ENCODE results near the gene HCFC1R1.
A peak's percentile ranks its signal among the peaks of the same experiment; 100 is the strongest.
"Not testable (repeated sequence)": the region's sequence is repeated elsewhere in the genome, so short reads cannot be mapped to it uniquely, and the experiment has no call there.

HCFC1R1 gene

GRCh38 chr16:3023669-3024478 is at the start of gene HCFC1R1, which contains the start of gene THOC6:
TSS of gene HCFC1R1 (minus strand) at chr16:3023942. CDS start at chr16:3023941, 1 bp downstream.
TSS of gene THOC6 (plus strand) at chr16:3024035. CDS start at chr16:3024327, 292 bp downstream.
- DNase-seq (ENCODE audit: low spot score): peak; percentile 92

GRCh38 chr16:3073448-3073847 is 49.7 kb upstream of the HCFC1R1 start:
- DNase-seq (ENCODE audit: low spot score): no peak

GRCh38 chr16:3072576-3073263 is 49.0 kb upstream of the HCFC1R1 start:
- DNase-seq (ENCODE audit: low spot score): not testable (repeated sequence)

GRCh38 chr16:3072148-3072547 is 48.4 kb upstream of the HCFC1R1 start:
- not testable (repeated sequence) for DNase-seq (ENCODE audit: low spot score)

GRCh38 chr16:3071655-3072054 is 47.9 kb upstream of the HCFC1R1 start:
- no peak for DNase-seq (ENCODE audit: low spot score)

- no peak for DNase-seq (ENCODE audit: low spot score)
These were observed 46.9 kb upstream of the HCFC1R1 start for GRCh38 chr16:3070608-3071111.

- DNase-seq (ENCODE audit: low spot score): not testable (repeated sequence)
These were observed 45.4 kb upstream of the HCFC1R1 start for GRCh38 chr16:3069146-3069545.

- no peak for DNase-seq (ENCODE audit: low spot score)
These were observed 44.7 kb upstream of the HCFC1R1 start for GRCh38 chr16:3068487-3068886.

- no peak for DNase-seq (ENCODE audit: low spot score)
These were observed 42.7 kb upstream of the HCFC1R1 start for GRCh38 chr16:3066440-3066748.

GRCh38 chr16:3065742-3066439 is 42.1 kb upstream of the HCFC1R1 start:
- DNase-seq (ENCODE audit: low spot score): no peak

GRCh38 chr16:3065069-3065741 is 41.5 kb upstream of the HCFC1R1 start, which contains the start of gene IL32:
TSS of gene IL32 (plus strand) at chr16:3065640. CDS start at chr16:3065812, 172 bp downstream.
- DNase-seq (ENCODE audit: low spot score): peak; percentile 89

- DNase-seq (ENCODE audit: low spot score): no peak
These were observed 40.1 kb upstream of the HCFC1R1 start for GRCh38 chr16:3063625-3064386.

GRCh38 chr16:3062553-3062952 is 38.8 kb upstream of the HCFC1R1 start:
- DNase-seq (ENCODE audit: low spot score): no peak

GRCh38 chr16:3060339-3061127 is 36.8 kb upstream of the HCFC1R1 start:
- no peak for DNase-seq (ENCODE audit: low spot score)

- DNase-seq (ENCODE audit: low spot score): no peak
These were observed 36.0 kb upstream of the HCFC1R1 start for GRCh38 chr16:3059723-3060242.

GRCh38 chr16:3059041-3059722 is 35.4 kb upstream of the HCFC1R1 start:
- peak; percentile 99 for DNase-seq (ENCODE audit: low spot score)

- DNase-seq (ENCODE audit: low spot score): no peak
These were observed 34.6 kb upstream of the HCFC1R1 start for GRCh38 chr16:3058139-3059030.
